Liver (tissue), 9 donors: Measurements from ENCODE around the gene ARHGEF4. TPM values are rescaled to one million over a fixed set of nuclear protein-coding genes. Genes with fewer than 3 reads are reported as not detected.

ENCODE experiments used
- DNase-seq: peaks from one replicate; pipeline ENCODE4 v3.0.0-alpha.2; 2017; ENCODE audit warnings: low spot score
- H3K27ac ChIP-seq, 2 donors: one replicate each; pipeline ENCODE4 v1.7.0; 2013; ENCODE audit warnings: inconsistent platforms in 2 of 2, low read length in 2 of 2, control low read depth in 1 of 2, low read depth in 1 of 2, mild to moderate bottlenecking in 1 of 2
- H3K27me3 ChIP-seq, 4 donors: one replicate each; pipeline versions ENCODE4 v1.6.1 to v1.7.0; 2013; ENCODE audit warnings: low read length in 3 of 4, inconsistent platforms in 1 of 4, mild to moderate bottlenecking in 1 of 4, moderate library complexity in 1 of 4; ENCODE audit not compliant: control insufficient read depth in 4 of 4, insufficient read depth in 4 of 4
- H3K36me3 ChIP-seq, 4 donors: one replicate each; pipeline versions ENCODE4 v1.6.1 to v1.7.0; 2013; ENCODE audit warnings: low read length in 3 of 4, mild to moderate bottlenecking in 3 of 4, low read depth in 1 of 4, moderate library complexity in 1 of 4; ENCODE audit not compliant: control insufficient read depth in 4 of 4, insufficient read depth in 3 of 4
- H3K4me1 ChIP-seq, 4 donors: one replicate each; pipeline versions ENCODE4 v1.6.1 to v1.7.0; 2013; ENCODE audit warnings: low read length in 3 of 4, mild to moderate bottlenecking in 3 of 4, moderate library complexity in 1 of 4; ENCODE audit not compliant: control insufficient read depth in 4 of 4, insufficient read depth in 4 of 4
- H3K4me3 ChIP-seq, 3 donors: one replicate each; pipeline versions ENCODE4 v1.6.1 to v1.7.0; 2013; ENCODE audit warnings: low read length in 3 of 3, control low read depth in 1 of 3, low read depth in 1 of 3, mild to moderate bottlenecking in 1 of 3
- H3K9ac ChIP-seq, 2 donors: one replicate each; pipeline ENCODE4 v1.7.0; 2013; ENCODE audit warnings: low read length in 2 of 2, mild to moderate bottlenecking in 2 of 2, moderate library complexity in 2 of 2, control low read depth in 1 of 2, low read depth in 1 of 2
- H3K9me3 ChIP-seq, 4 donors: one replicate each; pipeline versions ENCODE4 v1.6.1 to v1.7.0; 2013; ENCODE audit warnings: low read length in 3 of 4; ENCODE audit not compliant: control insufficient read depth in 4 of 4
- EGR1 ChIP-seq, 2 donors: IDR thresholded peaks; 2 replicates each; pipeline ENCODE4 v1.6.1; 2016 to 2018; ENCODE audit warnings: antibody characterized with exemption in 2 of 2, low read depth in 2 of 2
- FOXA1 ChIP-seq: IDR thresholded peaks from 2 replicates; pipeline ENCODE4 v1.6.1; 2016; ENCODE audit warnings: antibody characterized with exemption
- FOXA2 ChIP-seq: IDR thresholded peaks from 2 replicates; pipeline ENCODE4 v1.6.1; 2016; ENCODE audit warnings: antibody characterized with exemption
- GABPA ChIP-seq, 2 donors: IDR thresholded peaks in 1 of 2; conservative IDR thresholded peaks in 1 of 2; 2 replicates each; pipeline ENCODE4 v1.6.1; 2016; ENCODE audit warnings: antibody characterized with exemption in 2 of 2, mild to moderate bottlenecking in 1 of 2, moderate library complexity in 1 of 2
- HNF4A ChIP-seq, 2 donors: conservative IDR thresholded peaks; 2 replicates each; pipeline ENCODE4 v1.6.1; 2016; ENCODE audit warnings: antibody characterized with exemption in 2 of 2, mild to moderate bottlenecking in 2 of 2
- HNF4G ChIP-seq: IDR thresholded peaks from 2 replicates; pipeline ENCODE4 v1.6.1; 2016; ENCODE audit warnings: antibody characterized with exemption
- JUND ChIP-seq, 2 donors: IDR thresholded peaks; 2 replicates each; pipeline ENCODE4 v1.6.1; 2016; ENCODE audit warnings: antibody characterized with exemption in 2 of 2
- NR2F2 ChIP-seq: IDR thresholded peaks from 2 replicates; pipeline ENCODE4 v1.6.1; 2016; ENCODE audit warnings: antibody characterized with exemption
- RAD21 ChIP-seq, 2 donors: IDR thresholded peaks; 2 replicates each; pipeline ENCODE4 v1.6.1; 2016; ENCODE audit warnings: antibody characterized with exemption in 2 of 2, mild to moderate bottlenecking in 2 of 2
- RXRA ChIP-seq, 2 donors: IDR thresholded peaks; 2 replicates each; pipeline ENCODE4 v1.6.1; 2017 to 2018; ENCODE audit warnings: antibody characterized with exemption in 2 of 2, mild to moderate bottlenecking in 1 of 2
- SP1 ChIP-seq: IDR thresholded peaks from 2 replicates; pipeline ENCODE4 v1.6.1; 2018; ENCODE audit warnings: antibody characterized with exemption, mild to moderate bottlenecking
- TAF1 ChIP-seq: conservative IDR thresholded peaks from 2 replicates; pipeline ENCODE4 v1.6.1; 2016; ENCODE audit warnings: antibody characterized with exemption, mild to moderate bottlenecking
- YY1 ChIP-seq: IDR thresholded peaks from 2 replicates; pipeline ENCODE4 v1.6.1; 2016; ENCODE audit warnings: antibody characterized with exemption, mild to moderate bottlenecking
- WGBS: extraction: QIAGEN DNeasy Blood & Tissue Kit; methylation state at CpG from one replicate; pipeline ENCODE4 v1.1.7; 2013; 5-methylcytosine and 5-hydroxymethylcytosine counted together
- polyA plus RNA-seq, 2 donors: library from polyadenylated mRNA; stranded (reverse) in 1 of 2; unstranded in 1 of 2; fragments of 200-250 nt in 1 of 2; fragments of >200 nt in 1 of 2; fragmentation: Nextera tagmentation in 1 of 2; extraction: Ambion mirVana in 1 of 2; gene quantifications; one replicate each; pipeline versions ENCODE4 v1.2.1 to v1.2.3, GENCODE V29; 2013 to 2015
- total RNA-seq, 2 donors: library from RNA; depleted of rRNA; stranded (reverse); fragments of >200 nt; gene quantifications; one replicate each; pipeline ENCODE4 v1.2.3, GENCODE V29; 2014
- TF ChIP-seq, protein P1 (sequence below): IDR thresholded peaks from 2 replicates; pipeline ENCODE4 v1.6.1; 2016; ENCODE audit warnings: antibody characterized with exemption
- TF ChIP-seq, protein P2 (sequence below): IDR thresholded peaks from 2 replicates; pipeline ENCODE4 v1.6.1; 2016; ENCODE audit warnings: antibody characterized with exemption, mild to moderate bottlenecking
- TF ChIP-seq, protein P3 (sequence below): IDR thresholded peaks from 2 replicates; pipeline ENCODE4 v1.6.1; 2016; ENCODE audit warnings: antibody characterized with exemption
- TF ChIP-seq, protein P4 (sequence below): IDR thresholded peaks from 2 replicates; pipeline ENCODE4 v1.6.1; 2016; ENCODE audit warnings: antibody characterized with exemption
- donor health status: healthy.
- donor health status: healthy.
- donor health status: healthy.
- donor health status: healthy.
- donor health status: healthy.

The ARHGEF4 gene
- total and polyA plus RNA-seq, 4 donors = 0.08 TPM; not detected in 2

DNA sequence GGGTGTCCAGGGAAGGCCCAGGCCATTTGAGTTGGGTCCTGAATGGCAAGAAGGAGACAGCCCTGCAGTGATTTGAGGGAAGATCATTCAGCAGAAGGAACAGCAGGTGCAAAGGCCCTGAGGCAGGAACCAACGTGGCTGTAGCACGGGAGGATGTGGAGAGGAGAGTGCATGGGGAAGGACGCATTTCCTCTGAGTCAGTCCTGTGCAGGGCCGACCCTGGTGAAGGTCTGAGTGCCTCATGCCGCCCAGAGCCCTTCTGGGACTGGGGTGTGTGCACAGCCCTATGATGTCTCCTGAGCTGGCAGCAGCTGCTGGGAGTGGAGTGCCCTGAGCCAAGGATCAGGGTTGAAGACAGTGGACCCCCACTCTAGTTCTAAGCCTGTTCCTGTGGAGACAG, 17.9 kb upstream of the ARHGEF4 start:
- no peak overlapping the region for H3K9ac ChIP-seq
- H3K4me1 ChIP-seq = no peaks in the 10 kb centered on the region
- no peaks in the 10 kb centered on the region for H3K36me3 ChIP-seq
- no peak overlapping the region for H3K27ac ChIP-seq
- H3K27me3 ChIP-seq = no peaks in the 10 kb centered on the region
- no peak for DNase-seq
- no peak for TF ChIP-seq JUND (IDR thresholded peaks at IDR 0.05)
- no peak for TF ChIP-seq HNF4A (conservative IDR thresholded peaks at IDR 0.05)
- TF ChIP-seq HNF4G = no peak
- TF ChIP-seq, protein P1, sequence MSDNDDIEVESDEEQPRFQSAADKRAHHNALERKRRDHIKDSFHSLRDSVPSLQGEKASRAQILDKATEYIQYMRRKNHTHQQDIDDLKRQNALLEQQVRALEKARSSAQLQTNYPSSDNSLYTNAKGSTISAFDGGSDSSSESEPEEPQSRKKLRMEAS = no peak
- no peak for TF ChIP-seq FOXA2
- TF ChIP-seq, protein P2, sequence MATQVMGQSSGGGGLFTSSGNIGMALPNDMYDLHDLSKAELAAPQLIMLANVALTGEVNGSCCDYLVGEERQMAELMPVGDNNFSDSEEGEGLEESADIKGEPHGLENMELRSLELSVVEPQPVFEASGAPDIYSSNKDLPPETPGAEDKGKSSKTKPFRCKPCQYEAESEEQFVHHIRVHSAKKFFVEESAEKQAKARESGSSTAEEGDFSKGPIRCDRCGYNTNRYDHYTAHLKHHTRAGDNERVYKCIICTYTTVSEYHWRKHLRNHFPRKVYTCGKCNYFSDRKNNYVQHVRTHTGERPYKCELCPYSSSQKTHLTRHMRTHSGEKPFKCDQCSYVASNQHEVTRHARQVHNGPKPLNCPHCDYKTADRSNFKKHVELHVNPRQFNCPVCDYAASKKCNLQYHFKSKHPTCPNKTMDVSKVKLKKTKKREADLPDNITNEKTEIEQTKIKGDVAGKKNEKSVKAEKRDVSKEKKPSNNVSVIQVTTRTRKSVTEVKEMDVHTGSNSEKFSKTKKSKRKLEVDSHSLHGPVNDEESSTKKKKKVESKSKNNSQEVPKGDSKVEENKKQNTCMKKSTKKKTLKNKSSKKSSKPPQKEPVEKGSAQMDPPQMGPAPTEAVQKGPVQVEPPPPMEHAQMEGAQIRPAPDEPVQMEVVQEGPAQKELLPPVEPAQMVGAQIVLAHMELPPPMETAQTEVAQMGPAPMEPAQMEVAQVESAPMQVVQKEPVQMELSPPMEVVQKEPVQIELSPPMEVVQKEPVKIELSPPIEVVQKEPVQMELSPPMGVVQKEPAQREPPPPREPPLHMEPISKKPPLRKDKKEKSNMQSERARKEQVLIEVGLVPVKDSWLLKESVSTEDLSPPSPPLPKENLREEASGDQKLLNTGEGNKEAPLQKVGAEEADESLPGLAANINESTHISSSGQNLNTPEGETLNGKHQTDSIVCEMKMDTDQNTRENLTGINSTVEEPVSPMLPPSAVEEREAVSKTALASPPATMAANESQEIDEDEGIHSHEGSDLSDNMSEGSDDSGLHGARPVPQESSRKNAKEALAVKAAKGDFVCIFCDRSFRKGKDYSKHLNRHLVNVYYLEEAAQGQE = no peak
- TF ChIP-seq, protein P3, sequence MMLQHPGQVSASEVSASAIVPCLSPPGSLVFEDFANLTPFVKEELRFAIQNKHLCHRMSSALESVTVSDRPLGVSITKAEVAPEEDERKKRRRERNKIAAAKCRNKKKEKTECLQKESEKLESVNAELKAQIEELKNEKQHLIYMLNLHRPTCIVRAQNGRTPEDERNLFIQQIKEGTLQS = no peak
- TF ChIP-seq SP1 = no peak
- TF ChIP-seq EGR1 (IDR thresholded peaks at IDR 0.05; ENCODE audit: low read depth in 2 of 2) = no peak
- TF ChIP-seq RXRA (IDR thresholded peaks at IDR 0.05) = no peak
- TF ChIP-seq NR2F2 = no peak
- TF ChIP-seq, protein P4, sequence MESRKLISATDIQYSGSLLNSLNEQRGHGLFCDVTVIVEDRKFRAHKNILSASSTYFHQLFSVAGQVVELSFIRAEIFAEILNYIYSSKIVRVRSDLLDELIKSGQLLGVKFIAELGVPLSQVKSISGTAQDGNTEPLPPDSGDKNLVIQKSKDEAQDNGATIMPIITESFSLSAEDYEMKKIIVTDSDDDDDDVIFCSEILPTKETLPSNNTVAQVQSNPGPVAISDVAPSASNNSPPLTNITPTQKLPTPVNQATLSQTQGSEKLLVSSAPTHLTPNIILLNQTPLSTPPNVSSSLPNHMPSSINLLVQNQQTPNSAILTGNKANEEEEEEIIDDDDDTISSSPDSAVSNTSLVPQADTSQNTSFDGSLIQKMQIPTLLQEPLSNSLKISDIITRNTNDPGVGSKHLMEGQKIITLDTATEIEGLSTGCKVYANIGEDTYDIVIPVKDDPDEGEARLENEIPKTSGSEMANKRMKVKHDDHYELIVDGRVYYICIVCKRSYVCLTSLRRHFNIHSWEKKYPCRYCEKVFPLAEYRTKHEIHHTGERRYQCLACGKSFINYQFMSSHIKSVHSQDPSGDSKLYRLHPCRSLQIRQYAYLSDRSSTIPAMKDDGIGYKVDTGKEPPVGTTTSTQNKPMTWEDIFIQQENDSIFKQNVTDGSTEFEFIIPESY = no peak
- TF ChIP-seq TAF1 = no peak
- no peak overlapping the region for H3K4me3 ChIP-seq
- WGBS = 85% methylated on average over 5 of the region's 5 CpGs
- H3K9me3 ChIP-seq = no peaks in the 10 kb centered on the region

DNA sequence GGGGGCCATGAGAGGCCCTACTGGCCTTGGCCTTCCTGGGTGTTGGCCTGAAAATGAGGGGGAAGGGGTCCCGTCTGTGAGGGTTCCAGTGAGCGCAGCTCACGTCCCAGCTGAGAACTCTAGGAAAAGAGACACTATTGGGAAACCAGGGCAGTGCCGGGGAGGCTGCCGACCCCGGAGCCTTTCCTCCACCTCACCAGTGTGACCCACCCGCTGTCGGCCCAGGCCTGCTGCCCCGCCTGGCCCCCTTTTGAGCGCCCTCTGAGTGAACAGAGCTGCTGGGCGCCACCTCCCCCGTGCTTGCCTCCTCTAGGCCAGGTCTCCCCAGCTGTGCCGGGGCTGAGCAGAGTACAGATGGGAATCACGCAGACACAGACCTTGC, 17.5 kb upstream of the ARHGEF4 start:
- Histone ChIP-seq H3K27me3 (no peaks in the 10 kb centered on the region), H3K4me1 (no peaks in the 10 kb centered on the region), H3K9ac (no peak overlapping the region), H3K27ac (no peak overlapping the region), H3K9me3 (no peaks in the 10 kb centered on the region), H3K4me3 (no peak overlapping the region), H3K36me3 (no peaks in the 10 kb centered on the region)
- DNase-seq = no peak
- WGBS = 88% methylated on average over 14 of the region's 14 CpGs
- TF ChIP-seq JUND (IDR thresholded peaks at IDR 0.05) (no peak), RAD21 (IDR thresholded peaks at IDR 0.05) (no peak), HNF4G (no peak), HNF4A (conservative IDR thresholded peaks at IDR 0.05) (no peak), TAF1 (no peak), GABPA (IDR thresholded peaks at IDR 0.05 in 1 of 2, conservative IDR thresholded peaks at IDR 0.05 in 1 of 2) (no peak), EGR1 (IDR thresholded peaks at IDR 0.05; ENCODE audit: low read depth in 2 of 2) (no peak), FOXA1 (no peak), NR2F2 (no peak), YY1 (no peak)
